PC-3 (cell line): ENCODE measurements around the gene STEAP2.

Experiments used
- EZH2 ChIP-seq: fragments of 300-600 bp; sonication (generic); IDR thresholded peaks from one replicate; pipeline ENCODE4 v1.6.1; 2017; ENCODE audit warnings: antibody characterized with exemption, mild to moderate bottlenecking, low read length; ENCODE audit not compliant: unreplicated experiment
- EZH2phosphoT487 ChIP-seq: fragments of 300-600 bp; sonication (generic); IDR thresholded peaks from 2 replicates; pipeline ENCODE4 v1.6.1; 2018; ENCODE audit warnings: mild to moderate bottlenecking, antibody characterized with exemption, low read length, borderline replicate concordance
- TF ChIP-seq, protein P1 (sequence below): fragments of 300-600 bp; sonication (generic); conservative IDR thresholded peaks from 2 replicates; pipeline ENCODE4 v1.5.1; 2017; ENCODE audit warnings: antibody characterized with exemption, low read depth, mild to moderate bottlenecking, low read length

- no peak for TF ChIP-seq EZH2
- TF ChIP-seq, protein P1, sequence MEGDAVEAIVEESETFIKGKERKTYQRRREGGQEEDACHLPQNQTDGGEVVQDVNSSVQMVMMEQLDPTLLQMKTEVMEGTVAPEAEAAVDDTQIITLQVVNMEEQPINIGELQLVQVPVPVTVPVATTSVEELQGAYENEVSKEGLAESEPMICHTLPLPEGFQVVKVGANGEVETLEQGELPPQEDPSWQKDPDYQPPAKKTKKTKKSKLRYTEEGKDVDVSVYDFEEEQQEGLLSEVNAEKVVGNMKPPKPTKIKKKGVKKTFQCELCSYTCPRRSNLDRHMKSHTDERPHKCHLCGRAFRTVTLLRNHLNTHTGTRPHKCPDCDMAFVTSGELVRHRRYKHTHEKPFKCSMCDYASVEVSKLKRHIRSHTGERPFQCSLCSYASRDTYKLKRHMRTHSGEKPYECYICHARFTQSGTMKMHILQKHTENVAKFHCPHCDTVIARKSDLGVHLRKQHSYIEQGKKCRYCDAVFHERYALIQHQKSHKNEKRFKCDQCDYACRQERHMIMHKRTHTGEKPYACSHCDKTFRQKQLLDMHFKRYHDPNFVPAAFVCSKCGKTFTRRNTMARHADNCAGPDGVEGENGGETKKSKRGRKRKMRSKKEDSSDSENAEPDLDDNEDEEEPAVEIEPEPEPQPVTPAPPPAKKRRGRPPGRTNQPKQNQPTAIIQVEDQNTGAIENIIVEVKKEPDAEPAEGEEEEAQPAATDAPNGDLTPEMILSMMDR, result no peak
- no peak for TF ChIP-seq EZH2phosphoT487
These were observed 9.9 kb upstream of the STEAP2 start for GRCh38 chr7:90201500-90202195.
